ENCODE measurements around the gene HMG20A. TPM values are rescaled to one million over a fixed set of nuclear protein-coding genes. Genes with fewer than 3 reads are reported as not detected.

The HMG20A gene
- polyA plus RNA-seq, 4 donors = 56.2 to 71.0 (median 64.3) TPM

DNA sequence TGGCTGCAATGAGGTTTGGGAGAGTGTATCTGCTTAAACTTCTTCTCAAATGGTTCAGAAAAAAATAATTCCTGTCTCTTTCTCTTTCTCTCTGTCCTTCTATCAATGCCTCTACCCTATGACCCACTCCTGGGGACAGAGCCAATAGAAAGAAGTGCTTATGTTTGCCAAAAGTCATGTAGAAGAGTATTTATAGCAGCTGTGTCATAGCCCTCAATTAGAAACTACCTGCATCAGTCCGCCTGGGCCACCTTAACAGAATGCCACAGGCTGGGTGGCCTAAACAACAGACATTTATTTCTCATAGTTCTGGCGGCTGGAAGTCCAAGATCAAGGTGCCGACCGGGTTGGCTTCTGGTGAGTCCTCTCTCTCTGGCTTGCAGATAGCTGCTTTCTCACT is 92.5 kb downstream of the HMG20A start:
- DNase-seq (ENCODE audit: low read depth in 4 of 4, low spot score in 3 of 4) = no peak

DNA sequence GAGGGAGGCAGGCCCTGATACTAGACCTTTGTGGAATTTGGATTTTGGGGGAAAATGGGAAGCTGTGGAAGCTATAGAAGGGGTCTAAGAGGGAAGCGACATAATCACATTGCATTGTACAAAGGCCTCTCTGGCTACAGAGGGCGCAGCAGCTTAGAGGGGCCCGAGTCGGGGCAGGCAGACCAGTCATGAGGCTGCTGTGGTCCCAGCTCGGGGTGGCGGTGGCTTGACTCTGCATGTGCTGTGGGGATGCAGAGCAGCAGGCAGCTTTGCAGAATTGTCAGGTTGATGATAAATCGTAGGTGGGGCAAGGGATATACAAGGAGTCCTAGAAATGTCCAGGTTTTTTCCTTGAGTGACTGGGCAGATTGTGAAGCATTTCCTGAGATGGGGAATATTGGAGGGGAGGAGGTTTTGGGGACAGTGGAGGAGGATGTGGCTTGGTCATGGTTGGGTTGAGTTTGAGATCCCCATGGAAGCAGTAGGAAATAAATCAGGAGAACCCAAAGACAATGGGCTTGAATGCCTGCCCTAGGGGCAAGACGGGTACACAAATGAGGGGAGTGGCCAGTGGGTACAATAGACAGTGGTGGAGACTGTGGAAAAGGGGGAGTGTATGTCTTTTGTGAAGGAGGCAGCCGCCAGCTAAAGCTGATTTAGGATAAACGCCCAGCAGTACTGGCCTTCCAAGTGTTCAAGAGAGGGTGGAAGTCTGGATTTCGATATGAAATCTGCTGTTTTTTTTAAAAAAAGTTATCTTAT is 94.1 kb downstream of the HMG20A start:
- no peak for DNase-seq (ENCODE audit: low read depth in 4 of 4, low spot score in 3 of 4)

GRCh38 chr15:77515613-77516012 is 94.9 kb downstream of the HMG20A start:
- DNase-seq (ENCODE audit: low read depth in 4 of 4, low spot score in 3 of 4) = no peak

- DNase-seq (ENCODE audit: low read depth in 4 of 4, low spot score in 3 of 4) = no peak
These were observed 95.4 kb downstream of the HMG20A start for GRCh38 chr15:77516076-77516475.

- DNase-seq (ENCODE audit: low read depth in 4 of 4, low spot score in 3 of 4) = no peak
These were observed 96.1 kb downstream of the HMG20A start for GRCh38 chr15:77516786-77517185.

DNA sequence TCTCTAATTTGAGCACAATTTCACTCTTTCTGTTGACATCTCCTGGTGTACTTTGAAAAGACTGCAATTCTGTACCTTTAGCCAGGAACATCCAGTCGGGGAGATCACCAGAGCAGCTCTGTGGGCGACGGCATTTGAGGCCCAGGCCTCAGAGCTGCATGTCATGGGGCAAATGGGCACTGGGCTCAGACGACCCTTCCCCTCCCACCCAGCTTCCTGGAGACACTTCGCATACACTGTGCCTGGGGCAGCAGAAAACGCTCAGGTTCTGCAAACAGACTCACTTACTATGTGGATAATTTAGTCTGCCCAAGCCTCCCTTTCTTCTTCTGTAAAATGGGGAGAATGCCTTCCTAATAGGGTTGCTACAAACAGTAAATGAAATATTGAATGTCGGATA is 96.9 kb downstream of the HMG20A start:
- DNase-seq (ENCODE audit: low read depth in 4 of 4, low spot score in 3 of 4) = no peak

- DNase-seq (ENCODE audit: low read depth in 4 of 4, low spot score in 3 of 4) = no peak
These were observed 97.8 kb downstream of the HMG20A start for GRCh38 chr15:77518458-77518857.

GRCh38 chr15:77519540-77519939 is 98.9 kb downstream of the HMG20A start:
- no peak for DNase-seq (ENCODE audit: low read depth in 4 of 4, low spot score in 3 of 4)

DNA sequence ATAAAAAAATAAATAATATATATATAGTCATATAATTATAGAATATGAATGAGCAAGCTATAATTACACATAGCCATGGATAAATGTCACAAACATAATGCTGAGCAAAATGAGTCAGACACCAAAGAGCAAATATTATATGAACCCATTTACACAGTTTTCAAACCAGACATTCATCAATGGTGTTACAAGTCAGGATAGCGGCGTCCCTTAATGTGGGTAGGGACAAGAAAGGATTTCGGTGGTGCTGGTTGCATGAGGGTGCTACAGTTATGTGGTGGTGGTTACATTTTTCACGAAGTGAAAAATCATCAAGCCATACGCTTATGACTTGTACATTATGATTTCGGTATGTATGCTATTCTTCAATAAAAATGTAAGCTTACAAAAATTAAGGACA is 100.5 kb downstream of the HMG20A start:
- no peak for DNase-seq (ENCODE audit: low read depth in 4 of 4, low spot score in 3 of 4)

GRCh38 chr15:77525400-77525811 is 104.7 kb downstream of the HMG20A start:
- DNase-seq (ENCODE audit: low read depth in 4 of 4, low spot score in 3 of 4) = no peak

DNA sequence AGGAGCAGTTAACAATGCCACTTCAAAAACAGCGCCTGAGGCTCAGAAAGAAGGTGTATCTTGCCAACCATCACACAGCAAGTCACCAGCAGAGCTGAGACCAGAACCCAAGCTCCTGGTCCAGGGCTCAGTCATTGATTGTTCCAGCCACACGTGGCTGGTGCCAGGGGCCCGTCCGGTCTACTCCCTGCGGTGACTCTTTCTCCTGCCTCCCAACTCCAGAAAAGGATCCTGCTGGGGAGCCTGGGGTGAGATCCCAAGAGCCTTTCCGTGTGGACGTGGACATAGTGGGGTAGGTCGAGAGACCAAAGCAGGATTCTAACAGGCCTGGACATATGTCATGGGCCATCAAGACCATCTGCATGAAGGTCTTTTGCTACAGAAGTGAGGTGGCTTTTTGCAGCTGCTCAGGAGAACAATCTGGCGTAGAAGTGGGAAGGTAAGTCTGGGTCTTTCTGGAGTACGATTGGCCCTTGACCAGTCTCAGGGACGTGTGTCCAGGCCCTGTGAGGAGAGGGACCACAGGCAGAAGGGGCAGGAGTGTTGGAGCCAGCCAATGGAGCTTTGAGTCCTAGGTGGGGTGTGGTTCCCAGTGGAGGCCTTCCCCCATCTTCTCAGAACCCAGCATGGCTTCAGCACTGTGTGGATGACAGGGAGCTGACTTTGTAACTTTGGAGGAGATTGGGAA is 105.4 kb downstream of the HMG20A start:
- no peak for DNase-seq (ENCODE audit: low read depth in 4 of 4, low spot score in 3 of 4)

DNA sequence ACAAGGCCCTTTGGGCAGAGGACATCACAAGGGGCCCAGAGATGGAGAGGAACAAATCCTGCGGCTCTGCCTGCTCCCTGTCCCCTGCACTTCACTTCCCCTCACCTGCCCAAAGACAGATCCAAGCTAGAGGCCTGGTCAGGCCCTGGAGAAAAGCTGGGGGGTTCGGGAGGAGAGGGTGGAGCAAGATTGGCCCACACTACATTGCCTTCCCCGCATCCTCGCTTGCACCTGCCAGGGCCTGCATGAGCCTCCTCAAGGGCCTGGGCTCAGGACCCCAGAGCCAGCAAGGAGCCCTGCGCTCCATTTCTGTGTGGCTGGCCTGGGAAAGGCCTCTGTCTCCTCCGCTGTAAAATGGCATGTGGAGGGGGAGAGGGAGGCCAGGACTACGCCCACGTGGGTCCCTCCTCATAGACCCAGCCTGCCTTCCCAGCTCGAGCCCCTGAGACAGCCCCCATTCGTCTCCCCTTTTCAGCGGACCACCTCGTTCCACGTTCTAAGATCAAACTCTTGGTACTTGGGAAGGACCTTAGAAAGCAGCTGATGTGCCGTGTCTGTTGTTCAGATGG is 106.0 kb downstream of the HMG20A start:
- no peak for DNase-seq (ENCODE audit: low read depth in 4 of 4, low spot score in 3 of 4)

DNA sequence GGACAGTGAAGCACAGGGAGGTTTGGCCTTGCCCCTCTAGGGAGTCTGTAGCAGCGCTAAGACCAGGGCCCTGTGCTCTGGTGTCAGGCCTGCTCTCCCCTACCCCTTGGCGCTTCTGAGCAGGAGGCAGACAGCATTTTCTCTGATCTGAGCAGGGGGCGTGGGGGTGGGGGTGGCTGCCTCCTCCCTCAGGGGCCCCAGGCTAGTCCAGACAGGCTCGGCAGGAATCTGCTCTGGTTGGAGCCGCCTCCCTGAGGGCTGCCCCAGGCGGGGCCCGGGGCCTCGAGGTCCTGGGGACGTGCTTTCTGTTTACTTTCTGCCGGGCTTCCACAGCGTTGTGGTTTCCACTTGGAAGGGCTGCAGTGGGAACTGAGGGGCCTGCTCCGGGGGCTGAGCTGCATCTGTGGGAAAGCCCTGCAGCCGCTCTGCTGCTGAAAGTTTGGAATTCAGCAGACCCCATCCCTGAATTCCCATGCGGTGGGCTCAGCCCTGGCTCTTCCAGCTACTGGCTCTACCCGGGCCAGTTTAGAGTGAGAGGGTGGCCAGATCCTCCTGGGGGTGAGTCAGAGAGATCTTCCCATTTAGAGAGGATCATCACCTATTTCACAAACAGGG is 106.6 kb downstream of the HMG20A start:
- no peak for DNase-seq (ENCODE audit: low read depth in 4 of 4, low spot score in 3 of 4)

GRCh38 chr15:77527831-77528231 is 107.1 kb downstream of the HMG20A start:
- no peak for DNase-seq (ENCODE audit: low read depth in 4 of 4, low spot score in 3 of 4)

DNA sequence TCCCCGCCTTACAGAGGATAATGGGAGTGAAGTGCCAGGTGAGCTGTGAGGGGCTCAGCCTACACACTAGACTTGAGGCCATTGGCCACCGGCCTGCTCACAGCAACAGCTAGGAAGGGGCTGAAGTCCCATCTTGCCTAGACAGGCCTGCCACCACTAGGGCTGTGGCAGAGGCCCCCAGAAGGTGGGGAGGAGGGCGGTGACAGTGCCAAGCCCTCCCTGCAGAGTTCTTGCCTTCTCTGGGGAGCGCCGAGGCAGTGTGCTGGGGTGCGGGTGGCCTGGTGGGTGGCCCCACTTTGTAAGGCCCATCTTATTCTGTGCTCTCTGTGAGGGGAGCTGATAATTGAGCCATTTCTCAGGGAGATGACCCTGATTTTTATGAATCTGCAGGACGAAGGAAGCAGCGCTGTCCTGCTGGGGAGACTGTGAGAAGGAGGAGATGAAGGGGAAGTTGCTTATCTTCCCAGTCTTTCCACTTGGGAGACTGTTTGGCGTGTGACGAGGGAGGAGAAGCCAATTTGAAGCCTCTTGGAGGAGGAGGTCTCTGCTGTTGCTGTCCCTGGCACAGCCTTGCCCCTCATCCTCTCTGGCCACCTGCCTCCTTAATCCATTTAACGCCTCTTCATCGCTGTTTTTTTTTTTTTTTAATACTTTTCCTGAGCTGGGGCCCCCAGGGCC is 107.7 kb downstream of the HMG20A start:
- no peak for DNase-seq (ENCODE audit: low read depth in 4 of 4, low spot score in 3 of 4)

GRCh38 chr15:77528968-77529319 is 108.3 kb downstream of the HMG20A start:
- no peak for DNase-seq (ENCODE audit: low read depth in 4 of 4, low spot score in 3 of 4)

- DNase-seq (ENCODE audit: low read depth in 4 of 4, low spot score in 3 of 4) = no peak
These were observed 108.9 kb downstream of the HMG20A start for GRCh38 chr15:77529394-77530159.

DNA sequence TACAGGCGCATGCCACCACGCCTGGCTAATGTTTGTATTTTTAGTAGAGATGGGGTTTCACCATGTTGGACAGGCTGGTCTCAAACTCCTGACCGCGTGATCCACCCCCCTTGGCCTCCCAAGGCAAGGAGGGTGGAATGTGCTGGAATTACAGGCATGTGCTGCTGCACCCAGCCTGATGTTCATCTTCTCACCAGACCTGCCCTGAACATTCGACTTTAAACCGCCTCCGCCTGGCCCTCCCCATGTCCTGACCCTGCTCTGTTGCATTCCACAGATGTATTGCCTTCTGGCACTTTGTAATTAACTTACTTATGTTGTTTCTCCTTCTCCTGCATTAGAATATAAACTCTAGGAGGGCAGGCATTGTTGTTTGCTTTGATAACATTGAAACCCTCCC is 109.9 kb downstream of the HMG20A start:
- no peak for DNase-seq (ENCODE audit: low read depth in 4 of 4, low spot score in 3 of 4)

GRCh38 chr15:77531191-77532000 is 110.7 kb downstream of the HMG20A start:
- no peak for DNase-seq (ENCODE audit: low read depth in 4 of 4, low spot score in 3 of 4)

Data from right renal pelvis (tissue), 4 donors.